Measurements from ENCODE around the gene RPH3AL.
A peak's percentile ranks its signal among the peaks of the same experiment; 100 is the strongest.

RPH3AL gene

DNA sequence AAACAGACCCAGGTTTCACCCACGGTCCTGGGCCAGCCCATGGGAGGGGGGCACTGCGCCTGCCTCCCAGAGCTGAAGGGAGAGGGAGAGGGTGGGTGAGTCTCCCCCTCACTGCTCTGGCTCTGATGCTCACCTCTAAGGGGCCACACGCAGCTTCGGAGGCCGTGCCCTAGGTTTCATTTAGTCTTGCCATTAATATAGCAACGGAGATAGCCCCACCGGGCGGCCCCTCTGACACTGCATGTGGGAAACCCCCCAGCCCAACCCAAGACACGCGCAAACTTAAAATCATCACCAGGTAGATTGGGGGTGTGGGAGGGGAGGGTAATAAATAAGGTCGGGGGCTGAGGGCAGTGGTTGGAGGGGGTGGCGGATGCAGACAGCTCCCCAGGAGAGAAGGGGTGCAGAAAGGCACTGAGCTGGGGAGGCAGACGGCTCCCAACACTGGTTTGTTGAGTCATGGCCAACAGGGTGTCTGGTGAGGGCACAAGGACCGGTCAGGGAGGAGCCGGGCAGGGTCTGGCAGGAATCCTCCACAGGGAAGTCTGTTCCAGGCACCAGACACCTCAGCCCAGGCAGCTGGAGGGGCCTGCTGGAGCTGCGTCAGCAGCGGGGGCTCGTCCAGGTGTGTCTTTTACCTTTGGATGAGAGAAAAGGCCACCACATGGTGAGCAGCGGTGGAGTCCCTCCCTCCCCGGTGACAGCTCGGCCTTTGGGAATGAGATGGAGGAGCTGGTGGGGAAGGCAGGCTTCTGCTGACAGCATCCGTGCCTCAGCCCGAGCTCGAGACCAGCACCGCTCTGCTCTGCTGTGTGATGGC lies 139.1 kb downstream of the RPH3AL start:
- Histone ChIP-seq H2BK5ac (ENCODE audit: low read depth, low read length, poor library complexity) (no peak overlapping the region), H4K91ac (ENCODE audit: low read depth, low read length) (peak overlapping the region; percentile 0), H3K4me1 (ENCODE audit: control insufficient read depth in 1 of 2, insufficient read depth in 2 of 2, low read length in 2 of 2) (peaks cover 4 to 10% of the 10 kb centered on the region in 2 experiments), H4K12ac (ENCODE audit: low read depth, low read length) (no peak overlapping the region), H3K23ac (ENCODE audit: low read length) (no peak overlapping the region), H4K8ac (ENCODE audit: low read depth, low read length) (no peak overlapping the region), H3K4ac (ENCODE audit: low read depth, low read length) (no peak overlapping the region), H3K27ac (ENCODE audit: low read depth, low read length) (no peak overlapping the region), H3K79me1 (ENCODE audit: low read length) (peaks cover 12% of the 10 kb centered on the region), H3K36me3 (ENCODE audit: control insufficient read depth in 1 of 2, insufficient read depth in 2 of 2, low read length in 2 of 2) (no peaks in the 10 kb centered on the region), H2AFZ (ENCODE audit: insufficient read depth, low read length, poor library complexity) (no peak overlapping the region), H3K14ac (ENCODE audit: low read length) (peak overlapping the region; percentile 42), H3K79me2 (ENCODE audit: control insufficient read depth, insufficient read depth, low read length, poor library complexity) (peaks cover 3% of the 10 kb centered on the region), H3K27me3 (ENCODE audit: insufficient read depth, low read length) (no peaks in the 10 kb centered on the region), H3K9me3 (ENCODE audit: insufficient read depth, low read depth, low read length) (peaks cover 2% of the 10 kb centered on the region), H2BK12ac (ENCODE audit: low read length) (peak overlapping the region; percentile 8), H3K4me3 (ENCODE audit: low read depth, low read length) (no peak overlapping the region), H2BK120ac (ENCODE audit: insufficient read depth, low read length, poor library complexity) (no peak overlapping the region), H3K18ac (ENCODE audit: low read length) (no peak overlapping the region), H3K4me2 (ENCODE audit: low read length) (no peak overlapping the region), H3K9ac (ENCODE audit: low read length) (no peak overlapping the region), H2AK5ac (ENCODE audit: low read length) (peak overlapping the region; percentile 3)
- no peak for DNase-seq
- no CpG with 5 or more reads among the region's 25 CpGs for WGBS (ENCODE audit: extremely low coverage, insufficient coverage, insufficient read length)

DNA sequence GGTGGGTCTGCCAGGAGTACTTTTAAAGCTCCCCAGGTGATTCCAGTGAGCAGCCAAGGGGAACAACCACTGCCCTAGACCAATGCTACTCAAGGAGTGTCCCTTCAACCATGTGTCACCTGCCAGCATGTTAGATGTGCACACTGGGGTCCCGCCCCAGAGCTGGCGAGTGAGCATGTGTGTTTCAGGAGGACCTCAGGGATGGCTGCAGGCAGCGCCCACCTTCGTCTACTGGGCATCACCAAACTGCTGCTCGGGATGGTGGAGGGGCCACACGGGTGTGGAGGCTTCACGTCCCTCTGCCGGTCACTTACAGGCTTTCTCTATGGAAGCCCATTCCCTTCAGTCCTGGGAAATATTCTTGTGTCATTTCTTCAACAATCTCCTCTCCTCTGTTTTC lies 142.2 kb downstream of the RPH3AL start:
- Histone ChIP-seq H3K79me1 (ENCODE audit: low read length) (peaks cover 4% of the 10 kb centered on the region), H2BK120ac (ENCODE audit: insufficient read depth, low read length, poor library complexity) (no peak overlapping the region), H4K8ac (ENCODE audit: low read depth, low read length) (no peak overlapping the region), H3K18ac (ENCODE audit: low read length) (no peak overlapping the region), H2BK12ac (ENCODE audit: low read length) (no peak overlapping the region), H3K9me3 (ENCODE audit: insufficient read depth, low read depth, low read length) (peaks cover 14% of the 10 kb centered on the region), H3K4me3 (ENCODE audit: low read depth, low read length) (no peak overlapping the region), H2BK5ac (ENCODE audit: low read depth, low read length, poor library complexity) (no peak overlapping the region), H3K4me2 (ENCODE audit: low read length) (no peak overlapping the region), H3K27ac (ENCODE audit: low read depth, low read length) (no peak overlapping the region), H2AK5ac (ENCODE audit: low read length) (no peak overlapping the region), H2AFZ (ENCODE audit: insufficient read depth, low read length, poor library complexity) (no peak overlapping the region), H3K4me1 (ENCODE audit: control insufficient read depth in 1 of 2, insufficient read depth in 2 of 2, low read length in 2 of 2) (peaks cover 3% of the 10 kb centered on the region in 2 experiments), H3K14ac (ENCODE audit: low read length) (no peak overlapping the region), H3K4ac (ENCODE audit: low read depth, low read length) (no peak overlapping the region), H3K79me2 (ENCODE audit: control insufficient read depth, insufficient read depth, low read length, poor library complexity) (peaks cover 1% of the 10 kb centered on the region), H3K9ac (ENCODE audit: low read length) (no peak overlapping the region), H4K91ac (ENCODE audit: low read depth, low read length) (no peak overlapping the region), H3K36me3 (ENCODE audit: control insufficient read depth in 1 of 2, insufficient read depth in 2 of 2, low read length in 2 of 2) (no peaks in the 10 kb centered on the region), H3K23ac (ENCODE audit: low read length) (no peak overlapping the region), H3K27me3 (ENCODE audit: insufficient read depth, low read length) (peaks cover 4% of the 10 kb centered on the region), H4K12ac (ENCODE audit: low read depth, low read length) (no peak overlapping the region)
- WGBS (ENCODE audit: extremely low coverage, insufficient coverage, insufficient read length) = no CpG with 5 or more reads among the region's 8 CpGs
- no peak for DNase-seq

DNA sequence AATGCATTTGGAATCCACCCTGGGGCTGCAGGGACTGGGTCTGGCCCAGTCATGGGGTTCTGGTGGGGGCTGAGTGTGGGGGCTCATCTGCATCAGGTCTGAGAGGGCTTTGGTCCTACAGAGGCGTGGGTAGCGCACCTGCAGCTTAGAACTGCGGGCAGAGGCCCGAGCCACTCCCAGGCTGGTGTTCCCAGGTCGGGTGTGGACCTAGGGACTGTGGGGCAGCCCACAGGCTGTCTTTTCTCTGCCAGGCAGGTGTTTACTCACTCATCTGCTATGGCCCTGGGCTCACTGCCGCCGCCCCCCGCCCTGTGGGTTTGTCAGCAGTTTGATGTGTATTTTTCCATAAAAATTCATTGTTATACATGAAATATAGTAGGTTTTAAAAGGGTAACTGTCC lies 144.2 kb downstream of the RPH3AL start:
- no peak overlapping the region for H3K18ac ChIP-seq (ENCODE audit: low read length)
- H3K23ac ChIP-seq (ENCODE audit: low read length) = no peak overlapping the region
- no peak overlapping the region for H4K12ac ChIP-seq (ENCODE audit: low read depth, low read length)
- H2BK5ac ChIP-seq (ENCODE audit: low read depth, low read length, poor library complexity) = no peak overlapping the region
- H2BK120ac ChIP-seq (ENCODE audit: insufficient read depth, low read length, poor library complexity) = no peak overlapping the region
- H3K79me1 ChIP-seq (ENCODE audit: low read length) = no peaks in the 10 kb centered on the region
- no peak overlapping the region for H2BK12ac ChIP-seq (ENCODE audit: low read length)
- H3K36me3 ChIP-seq (ENCODE audit: control insufficient read depth in 1 of 2, insufficient read depth in 2 of 2, low read length in 2 of 2) = no peaks in the 10 kb centered on the region
- no CpG with 5 or more reads among the region's 8 CpGs for WGBS (ENCODE audit: extremely low coverage, insufficient coverage, insufficient read length)
- peaks cover 14% of the 10 kb centered on the region for H3K9me3 ChIP-seq (ENCODE audit: insufficient read depth, low read depth, low read length)
- no peak overlapping the region for H3K4ac ChIP-seq (ENCODE audit: low read depth, low read length)
- DNase-seq = no peak
- no peak overlapping the region for H4K8ac ChIP-seq (ENCODE audit: low read depth, low read length)
- H3K27me3 ChIP-seq (ENCODE audit: insufficient read depth, low read length) = peaks cover 4% of the 10 kb centered on the region
- no peak overlapping the region for H2AK5ac ChIP-seq (ENCODE audit: low read length)
- H3K4me1 ChIP-seq (ENCODE audit: control insufficient read depth in 1 of 2, insufficient read depth in 2 of 2, low read length in 2 of 2) = no peaks in the 10 kb centered on the region
- no peak overlapping the region for H3K4me2 ChIP-seq (ENCODE audit: low read length)
- no peak overlapping the region for H3K9ac ChIP-seq (ENCODE audit: low read length)
- no peak overlapping the region for H3K14ac ChIP-seq (ENCODE audit: low read length)
- H3K79me2 ChIP-seq (ENCODE audit: control insufficient read depth, insufficient read depth, low read length, poor library complexity) = no peaks in the 10 kb centered on the region
- no peak overlapping the region for H4K91ac ChIP-seq (ENCODE audit: low read depth, low read length)
- H2AFZ ChIP-seq (ENCODE audit: insufficient read depth, low read length, poor library complexity) = no peak overlapping the region
- H3K27ac ChIP-seq (ENCODE audit: low read depth, low read length) = no peak overlapping the region
- no peak overlapping the region for H3K4me3 ChIP-seq (ENCODE audit: low read depth, low read length)

DNA sequence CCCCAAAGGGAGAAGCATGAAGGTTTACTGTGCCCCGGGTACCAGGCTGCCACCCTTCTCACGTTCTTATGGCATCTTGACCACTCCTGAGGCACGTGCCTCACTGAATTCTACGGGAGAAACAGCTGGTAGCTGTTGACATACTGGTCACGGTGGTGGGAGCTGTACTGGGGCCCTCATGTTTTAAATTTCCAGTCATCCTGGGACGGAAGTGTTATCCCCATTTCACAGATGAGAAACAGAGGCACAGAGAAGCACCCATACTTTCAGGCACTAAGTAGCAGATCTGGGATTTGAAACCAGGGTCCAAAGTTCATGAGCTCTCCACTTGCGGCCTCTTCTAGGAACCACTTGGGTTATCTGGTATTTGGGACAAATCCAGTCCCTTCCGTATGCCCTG lies 144.8 kb downstream of the RPH3AL start:
- no peak overlapping the region for H3K4ac ChIP-seq (ENCODE audit: low read depth, low read length)
- no peak overlapping the region for H2BK5ac ChIP-seq (ENCODE audit: low read depth, low read length, poor library complexity)
- no peak overlapping the region for H2AFZ ChIP-seq (ENCODE audit: insufficient read depth, low read length, poor library complexity)
- no peak overlapping the region for H4K91ac ChIP-seq (ENCODE audit: low read depth, low read length)
- no peak overlapping the region for H3K18ac ChIP-seq (ENCODE audit: low read length)
- no peaks in the 10 kb centered on the region for H3K36me3 ChIP-seq (ENCODE audit: control insufficient read depth in 1 of 2, insufficient read depth in 2 of 2, low read length in 2 of 2)
- peaks cover 14% of the 10 kb centered on the region for H3K9me3 ChIP-seq (ENCODE audit: insufficient read depth, low read depth, low read length)
- no peak overlapping the region for H2BK12ac ChIP-seq (ENCODE audit: low read length)
- H3K14ac ChIP-seq (ENCODE audit: low read length) = no peak overlapping the region
- no peaks in the 10 kb centered on the region for H3K79me2 ChIP-seq (ENCODE audit: control insufficient read depth, insufficient read depth, low read length, poor library complexity)
- H3K23ac ChIP-seq (ENCODE audit: low read length) = no peak overlapping the region
- no peak overlapping the region for H4K12ac ChIP-seq (ENCODE audit: low read depth, low read length)
- no peak overlapping the region for H2BK120ac ChIP-seq (ENCODE audit: insufficient read depth, low read length, poor library complexity)
- no peak overlapping the region for H3K27ac ChIP-seq (ENCODE audit: low read depth, low read length)
- no peak overlapping the region for H3K4me3 ChIP-seq (ENCODE audit: low read depth, low read length)
- no peak overlapping the region for H3K4me2 ChIP-seq (ENCODE audit: low read length)
- DNase-seq = no peak
- H3K4me1 ChIP-seq (ENCODE audit: control insufficient read depth in 1 of 2, insufficient read depth in 2 of 2, low read length in 2 of 2) = no peaks in the 10 kb centered on the region
- no peak overlapping the region for H3K9ac ChIP-seq (ENCODE audit: low read length)
- no peaks in the 10 kb centered on the region for H3K79me1 ChIP-seq (ENCODE audit: low read length)
- no CpG with 5 or more reads among the region's 8 CpGs for WGBS (ENCODE audit: extremely low coverage, insufficient coverage, insufficient read length)
- no peak overlapping the region for H2AK5ac ChIP-seq (ENCODE audit: low read length)
- H4K8ac ChIP-seq (ENCODE audit: low read depth, low read length) = no peak overlapping the region
- peaks cover 4% of the 10 kb centered on the region for H3K27me3 ChIP-seq (ENCODE audit: insufficient read depth, low read length)

All from trophoblast cell (in vitro differentiated cells and primary cell).